Measurements from ENCODE around the gene SEPTIN11.

The SEPTIN11 gene

GRCh38 chr4:76949276-76950051, at the start of gene SEPTIN11:
Gene SEPTIN11, plus strand, starts transcription at chr4:76949752. Its CDS starts 152 bp downstream, at chr4:76949904.
- no peak for TF ChIP-seq CTCF (IDR thresholded peaks at IDR 0.05; ENCODE audit: low read depth, low read length)
- H3K4me3 ChIP-seq (ENCODE audit: low read depth, low read length) = peak within 1 kb of the TSS; percentile 97

DNA sequence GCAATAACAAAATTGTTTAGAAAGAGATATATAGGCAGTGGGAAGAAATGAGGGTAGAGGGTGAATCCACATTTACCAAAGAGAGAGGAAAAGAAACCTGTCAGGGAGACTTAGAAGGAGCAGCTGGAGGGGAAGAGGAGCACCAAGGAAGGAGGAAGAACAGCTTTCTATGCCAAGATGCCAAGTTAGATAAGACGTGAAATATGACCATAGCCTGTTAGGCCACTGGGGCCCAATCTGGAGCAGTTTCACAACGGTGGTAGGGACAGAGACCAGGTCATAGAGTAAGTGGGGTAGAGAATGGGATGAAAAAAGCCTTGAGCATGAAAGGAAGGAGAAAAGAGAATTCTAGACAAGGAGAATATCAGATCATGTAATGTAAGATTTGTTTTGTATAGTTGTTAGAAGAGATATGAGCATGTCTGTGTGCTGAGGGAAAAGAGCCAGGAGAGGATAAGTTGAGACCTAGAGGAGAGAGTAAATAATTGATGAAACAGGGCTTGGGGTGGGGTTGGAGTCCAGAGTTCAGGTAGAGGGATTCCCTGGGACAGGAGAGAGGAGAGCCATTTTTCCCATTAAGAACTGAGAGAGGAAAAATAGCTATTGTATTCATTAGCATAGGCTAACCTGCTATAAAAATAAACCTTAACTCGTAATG, 47.2 kb upstream of the SEPTIN11 start:
- no peak for TF ChIP-seq CTCF (IDR thresholded peaks at IDR 0.05; ENCODE audit: low read depth, low read length)
- H3K4me3 ChIP-seq (ENCODE audit: low read depth, low read length) = no peak overlapping the region

DNA sequence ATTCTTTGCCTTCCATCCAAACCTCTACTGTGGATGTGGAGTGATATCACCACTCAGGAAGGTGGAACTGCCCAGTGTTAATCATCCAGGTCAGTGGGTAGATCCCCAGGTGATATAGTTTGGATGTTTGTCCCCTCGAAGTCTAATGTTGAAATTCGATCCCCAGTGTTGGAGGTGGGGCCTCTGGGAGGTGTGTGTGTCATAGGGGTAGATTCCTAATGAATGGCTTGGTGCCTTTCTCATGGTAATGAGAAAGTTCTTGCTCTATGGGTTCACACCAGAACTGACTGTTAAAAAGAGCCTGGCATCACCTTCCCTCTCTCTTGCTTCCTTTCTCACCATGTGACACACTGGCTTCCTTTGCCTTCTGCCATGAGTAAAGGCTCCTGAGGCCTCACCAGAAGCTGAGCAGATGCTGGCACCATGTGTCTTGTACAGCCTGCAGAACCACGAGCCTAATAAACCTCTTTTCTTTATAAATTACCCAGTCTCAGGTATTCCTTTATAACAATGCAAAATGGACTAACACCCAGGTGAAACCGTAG, 44.8 kb upstream of the SEPTIN11 start:
- TF ChIP-seq CTCF (IDR thresholded peaks at IDR 0.05; ENCODE audit: low read depth, low read length) = no peak
- H3K4me3 ChIP-seq (ENCODE audit: low read depth, low read length) = no peak overlapping the region

- H3K4me3 ChIP-seq (ENCODE audit: low read depth, low read length) = no peak overlapping the region
- no peak for TF ChIP-seq CTCF (IDR thresholded peaks at IDR 0.05; ENCODE audit: low read depth, low read length)
Measured at GRCh38 chr4:76905521-76905920, 44.0 kb upstream of the SEPTIN11 start.

DNA sequence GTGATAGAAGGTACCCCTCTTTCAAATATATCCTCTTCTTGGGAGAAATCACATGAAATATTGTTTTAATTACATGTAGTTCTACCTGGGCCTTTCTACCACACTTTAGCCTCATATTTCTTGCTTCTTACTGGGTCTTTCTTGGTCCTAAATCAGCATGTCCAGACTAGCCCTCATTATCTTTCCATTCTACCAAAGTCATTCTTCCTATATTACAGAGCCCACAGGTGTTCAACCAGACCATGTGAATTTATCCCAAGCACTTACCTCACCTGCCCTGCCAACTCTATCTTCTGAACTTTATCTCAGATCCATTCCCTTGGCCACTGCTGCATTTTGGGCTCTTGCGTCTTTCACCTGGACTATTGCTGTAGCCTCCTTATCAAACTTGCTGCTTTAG, 39.8 kb upstream of the SEPTIN11 start:
- no peak overlapping the region for H3K4me3 ChIP-seq (ENCODE audit: low read depth, low read length)
- TF ChIP-seq CTCF (IDR thresholded peaks at IDR 0.05; ENCODE audit: low read depth, low read length) = no peak

- no peak for TF ChIP-seq CTCF (IDR thresholded peaks at IDR 0.05; ENCODE audit: low read depth, low read length)
- H3K4me3 ChIP-seq (ENCODE audit: low read depth, low read length) = no peak overlapping the region
Measured at GRCh38 chr4:76920715-76921114, 28.8 kb upstream of the SEPTIN11 start.
